ENCODE results near the gene ANO6.

ANO6 gene

GRCh38 chr12:45281994-45282393 lies 66.1 kb downstream of the ANO6 start:
- no peak for DNase-seq (ENCODE audit: low read depth)

- DNase-seq (ENCODE audit: low read depth) = no peak
Measured at GRCh38 chr12:45282411-45282810, 66.5 kb downstream of the ANO6 start.

- DNase-seq (ENCODE audit: low read depth) = no peak
Measured at GRCh38 chr12:45284096-45284901, 68.4 kb downstream of the ANO6 start.

GRCh38 chr12:45285717-45286116 lies 69.8 kb downstream of the ANO6 start:
- no peak for DNase-seq (ENCODE audit: low read depth)

GRCh38 chr12:45286621-45287020 lies 70.7 kb downstream of the ANO6 start:
- no peak for DNase-seq (ENCODE audit: low read depth)

- no peak for DNase-seq (ENCODE audit: low read depth)
Measured at GRCh38 chr12:45289245-45290215, 73.6 kb downstream of the ANO6 start.

- DNase-seq (ENCODE audit: low read depth) = no peak
Measured at GRCh38 chr12:45290216-45290605, 74.3 kb downstream of the ANO6 start.

- no peak for DNase-seq (ENCODE audit: low read depth)
Measured at GRCh38 chr12:45291518-45291917, 75.6 kb downstream of the ANO6 start.

GRCh38 chr12:45292486-45293195 lies 76.7 kb downstream of the ANO6 start:
- no peak for DNase-seq (ENCODE audit: low read depth)

GRCh38 chr12:45294906-45295305 lies 79.0 kb downstream of the ANO6 start:
- DNase-seq (ENCODE audit: low read depth) = no peak

GRCh38 chr12:45296046-45296586 lies 80.2 kb downstream of the ANO6 start:
- DNase-seq (ENCODE audit: low read depth) = no peak

GRCh38 chr12:45298047-45298446 lies 82.2 kb downstream of the ANO6 start:
- no peak for DNase-seq (ENCODE audit: low read depth)

- no peak for DNase-seq (ENCODE audit: low read depth)
Measured at GRCh38 chr12:45298721-45299692, 83.1 kb downstream of the ANO6 start.

- no peak for DNase-seq (ENCODE audit: low read depth)
Measured at GRCh38 chr12:45302621-45303369, 86.9 kb downstream of the ANO6 start.

- DNase-seq (ENCODE audit: low read depth) = no peak
Measured at GRCh38 chr12:45303945-45304344, 88.0 kb downstream of the ANO6 start.

- no peak for DNase-seq (ENCODE audit: low read depth)
Measured at GRCh38 chr12:45304514-45305178, 88.8 kb downstream of the ANO6 start.

GRCh38 chr12:45305907-45306306 lies 90.0 kb downstream of the ANO6 start:
- DNase-seq (ENCODE audit: low read depth) = no peak

GRCh38 chr12:45309836-45310626 lies 94.1 kb downstream of the ANO6 start:
- DNase-seq (ENCODE audit: low read depth) = no peak

- DNase-seq (ENCODE audit: low read depth) = no peak
Measured at GRCh38 chr12:45310627-45310968, 94.7 kb downstream of the ANO6 start.
